HepG2 (cell line): ENCODE data around the gene TMEM167B. TPM values are rescaled to one million over a fixed set of nuclear protein-coding genes. Genes with fewer than 3 reads are reported as not detected.

Source experiments
- ATAC-seq: fragments of 200-7000 bp; cut with Tn5 transposase; 3 replicates; pipeline ENCODE4 v1.9.1; 2020; ENCODE audit warnings: mild to moderate bottlenecking, moderate library complexity
- BruUV-seq: library from RNA; stranded (reverse); fragments of 400-500 nt; replicated peaks from 2 replicates; lab custom pipeline; 2021; lab: Mats Ljungman, UMichigan
- CTCF ChIA-PET: fragments of 300-600 bp; formaldehyde crosslinking; extraction: SDS; loops from one replicate; lab custom pipeline; 2021; ENCODE audit warnings: low total read pairs, inconsistent platforms, low intra/inter-chr PET ratio; lab: Yijun Ruan, JAX
- POLR2A ChIA-PET: fragments of 350-600 bp; sonication (Branson Sonifier 250); formaldehyde crosslinking; loops from one replicate; lab custom pipeline; 2020; ENCODE audit warnings: antibody characterized with exemption, inconsistent platforms; lab: Yijun Ruan, JAX
- DNase-seq: peaks from one replicate; pipeline ENCODE4 v3.0.0-alpha.2; 2015; ENCODE audit warnings: low spot score
- FAIRE-seq: peaks from 3 replicates; lab custom pipeline; 2011; peaks lifted over from hg19 to GRCh38; lab: Jason Lieb, UNC
- H2AFZ ChIP-seq: one replicate; pipeline ENCODE4 v1.6.1; 2011; ENCODE audit warnings: low read length, inconsistent platforms
- H3K27ac ChIP-seq: fragments of 300-600 bp; 3 replicates; pipeline ENCODE4 v1.8.0; 2011; ENCODE audit warnings: mixed run types, mild to moderate bottlenecking, mixed read lengths, low read length, inconsistent platforms; ENCODE audit not compliant: insufficient read depth; ENCODE audit errors: extremely low read length
- H3K27me3 ChIP-seq, 2 experiments: fragments of 200-600 bp in 1 of 2; 2 replicates in 1 of 2; 3 replicates in 1 of 2; pipeline versions ENCODE4 v1.6.0 to v1.8.0; 2011; ENCODE audit warnings: low read length in 2 of 2, mild to moderate bottlenecking in 2 of 2, moderate library complexity in 2 of 2, inconsistent platforms in 1 of 2; ENCODE audit not compliant: insufficient read depth in 2 of 2, control insufficient read depth in 1 of 2
- H3K36me3 ChIP-seq, 2 experiments: fragments of 200-600 bp in 1 of 2; replicated peaks in 1 of 2; 2 replicates in 1 of 2; 3 replicates in 1 of 2; pipeline versions ENCODE4 v1.5.1 to v1.8.0; 2011; ENCODE audit warnings: low read length in 2 of 2, inconsistent platforms in 1 of 2; ENCODE audit not compliant: insufficient read depth in 2 of 2, control insufficient read depth in 1 of 2
- H3K4me1 ChIP-seq: 2 replicates; pipeline ENCODE4 v1.5.1; 2012; ENCODE audit warnings: low read length, inconsistent platforms; ENCODE audit not compliant: insufficient read depth
- H3K4me2 ChIP-seq: 2 replicates; pipeline ENCODE4 v1.6.0; 2011; ENCODE audit warnings: low read depth, low read length, inconsistent platforms
- H3K4me3 ChIP-seq, 3 experiments: fragments of 200-600 bp in 1 of 3; sonication (generic), shearing (Covaris generic) in 1 of 3; replicated peaks in 1 of 3; 2 replicates each; pipeline ENCODE4 v1.5.1; 2011 to 2016; ENCODE audit warnings: low read length in 3 of 3, inconsistent platforms in 2 of 3, low read depth in 2 of 3, mild to moderate bottlenecking in 2 of 3, control low read depth in 1 of 3, mixed read lengths in 1 of 3; ENCODE audit not compliant: insufficient read depth in 1 of 3
- H3K79me2 ChIP-seq: one replicate; pipeline ENCODE4 v1.6.1; 2011; ENCODE audit warnings: low read length, inconsistent platforms; ENCODE audit not compliant: insufficient read depth
- H3K9ac ChIP-seq: 2 replicates; pipeline ENCODE4 v1.6.0; 2011; ENCODE audit warnings: mild to moderate bottlenecking, low read depth, low read length, inconsistent platforms; ENCODE audit not compliant: insufficient read depth
- H3K9me3 ChIP-seq: 2 replicates; pipeline ENCODE4 v1.5.1; 2012; ENCODE audit warnings: mild to moderate bottlenecking, low read length
- H4K20me1 ChIP-seq: 2 replicates; pipeline ENCODE4 v1.6.0; 2011; ENCODE audit warnings: inconsistent platforms, mild to moderate bottlenecking, low read length, moderate library complexity; ENCODE audit not compliant: insufficient read depth
- AKAP8 ChIP-seq: sonication (generic); formaldehyde crosslinking; IDR thresholded peaks from 2 replicates; pipeline ENCODE4 v1.5.1; 2020; ENCODE audit warnings: mild to moderate bottlenecking, missing genetic modification reagents
- CC2D1A ChIP-seq: sonication (generic); formaldehyde crosslinking; IDR thresholded peaks from 2 replicates; pipeline ENCODE4 v1.8.1; 2023; ENCODE audit warnings: mild to moderate bottlenecking, missing genetic modification reagents
- CENPBD1 ChIP-seq: sonication (generic); formaldehyde crosslinking; IDR thresholded peaks from 2 replicates; pipeline ENCODE4 v1.8.0; 2022; ENCODE audit warnings: missing genetic modification reagents, low read depth, mild to moderate bottlenecking, borderline replicate concordance
- CTCF ChIP-seq: sonication (generic); formaldehyde crosslinking; IDR thresholded peaks from 2 replicates; pipeline ENCODE4 v1.5.0; 2020; ENCODE audit warnings: mild to moderate bottlenecking, missing genetic modification reagents, moderate library complexity
- FOXO1 ChIP-seq: sonication (generic); formaldehyde crosslinking; IDR thresholded peaks from 2 replicates; pipeline ENCODE4 v1.4.0; 2020; ENCODE audit warnings: missing genetic modification reagents
- IRF2 ChIP-seq: IDR thresholded peaks from 2 replicates; pipeline ENCODE4 v1.6.1; 2018; ENCODE audit warnings: missing genetic modification reagents, missing compliant biosample characterization
- KDM2A ChIP-seq: sonication (generic); formaldehyde crosslinking; IDR thresholded peaks from 2 replicates; pipeline ENCODE4 v1.4.0; 2020; ENCODE audit warnings: low read depth, missing genetic modification reagents, borderline replicate concordance
- KMT2B ChIP-seq: IDR thresholded peaks from 2 replicates; pipeline ENCODE4 v1.6.1; 2016; ENCODE audit warnings: missing genetic modification reagents, missing compliant biosample characterization
- RCOR2 ChIP-seq: IDR thresholded peaks from 2 replicates; pipeline ENCODE4 v1.6.1; 2016; ENCODE audit warnings: missing biosample characterization, missing genetic modification reagents
- SAFB2 ChIP-seq: sonication (generic); formaldehyde crosslinking; IDR thresholded peaks from 2 replicates; pipeline ENCODE4 v1.5.1; 2020; ENCODE audit warnings: missing genetic modification reagents, low read depth, mild to moderate bottlenecking, borderline replicate concordance
- TCF12 ChIP-seq, 2 experiments: fragments of 450-650 bp in 1 of 2; sonication (generic) in 1 of 2; formaldehyde crosslinking in 1 of 2; IDR thresholded peaks; 2 replicates each; pipeline versions ENCODE4 v1.6.1 to v1.8.0; 2017 to 2022; ENCODE audit warnings: antibody characterized with exemption in 1 of 2, mild to moderate bottlenecking in 1 of 2, missing genetic modification reagents in 1 of 2, moderate library complexity in 1 of 2
- XRCC5 ChIP-seq: fragments of 200-400 bp; formaldehyde crosslinking; optimal IDR thresholded peaks from 2 replicates; pipeline ENCODE3; 2017; ENCODE audit warnings: mild to moderate bottlenecking, low read length
- YEATS4 ChIP-seq: sonication (generic); formaldehyde crosslinking; IDR thresholded peaks from 2 replicates; pipeline ENCODE4 v1.4.0; 2020; ENCODE audit warnings: missing genetic modification reagents, borderline replicate concordance
- ZMYM4 ChIP-seq: sonication (generic); formaldehyde crosslinking; IDR thresholded peaks from 2 replicates; pipeline ENCODE4 v1.8.1; 2023; ENCODE audit warnings: mild to moderate bottlenecking, missing genetic modification reagents
- ZNF205 ChIP-seq: IDR thresholded peaks from 2 replicates; pipeline ENCODE4 v1.6.1; 2018; ENCODE audit warnings: missing biosample characterization, missing genetic modification reagents
- ZNF383 ChIP-seq: sonication (generic); formaldehyde crosslinking; IDR thresholded peaks from 2 replicates; pipeline ENCODE4 v1.4.0; 2020; ENCODE audit warnings: missing genetic modification reagents, mild to moderate bottlenecking, borderline replicate concordance
- ZNF512 ChIP-seq: sonication (generic); formaldehyde crosslinking; IDR thresholded peaks from 2 replicates; pipeline ENCODE4 v1.4.0; 2020; ENCODE audit warnings: mild to moderate bottlenecking, missing genetic modification reagents
- ZNF550 ChIP-seq: sonication (generic); formaldehyde crosslinking; IDR thresholded peaks from 2 replicates; pipeline ENCODE4 v1.4.0; 2020; ENCODE audit warnings: mild to moderate bottlenecking, missing genetic modification reagents, borderline replicate concordance
- ZNF616 ChIP-seq: sonication (generic); formaldehyde crosslinking; IDR thresholded peaks from 2 replicates; pipeline ENCODE4 v1.5.0; 2020; ENCODE audit warnings: low read depth, mild to moderate bottlenecking, missing genetic modification reagents
- WGBS: methylation state at CpG from one replicate; pipeline ENCODE4 v1.1.6; 2017; ENCODE audit warnings: low lambda C conversion rate; 5-methylcytosine and 5-hydroxymethylcytosine counted together
- in situ Hi-C: cut with HindIII; loops from 2 replicates; pipeline ENCODE4 v1.10.0; 2017; ENCODE audit warnings: low pct_unique_long_range_greater_than_20kb; ENCODE audit not compliant: extremely low pct_ligation_motif_present
- intact Hi-C: fragments of 100-400 bp; cut with micrococcal nuclease; formaldehyde crosslinking; loops from one replicate; pipeline ENCODE4 v1.10.0; 2022; ENCODE audit not compliant: unreplicated experiment
- polyA plus RNA-seq, 8 experiments: library from polyadenylated mRNA; depleted of rRNA in 3 of 8; stranded (reverse) in 7 of 8; unstranded in 1 of 8; fragments of >200 nt; fragmentation: Illumina TruSeq in 4 of 8; extraction: Trizol in 4 of 8; gene quantifications; 2 replicates each; pipeline versions ENCODE4 v1.2.1 to v1.2.3, GENCODE V29; 2011 to 2016; ENCODE audit warnings: low read depth in 4 of 8, missing spikeins in 1 of 8, mixed read lengths in 1 of 8; ENCODE audit not compliant: insufficient read depth in 1 of 8
- total RNA-seq, 5 experiments: library from RNA; depleted of rRNA; stranded (reverse); fragments of >200 nt; fragmentation: Illumina TruSeq; extraction: Trizol; gene quantifications; 2 replicates each; pipeline ENCODE4 v1.2.3, GENCODE V29; 2016; ENCODE audit warnings: low read depth in 1 of 5

TMEM167B gene
- total and polyA plus RNA-seq, 2 of the 13 experiments (the other 11 are each of a cell fraction or from before 2014, with no cell fraction given) = 9.5 to 22.4 TPM

DNA sequence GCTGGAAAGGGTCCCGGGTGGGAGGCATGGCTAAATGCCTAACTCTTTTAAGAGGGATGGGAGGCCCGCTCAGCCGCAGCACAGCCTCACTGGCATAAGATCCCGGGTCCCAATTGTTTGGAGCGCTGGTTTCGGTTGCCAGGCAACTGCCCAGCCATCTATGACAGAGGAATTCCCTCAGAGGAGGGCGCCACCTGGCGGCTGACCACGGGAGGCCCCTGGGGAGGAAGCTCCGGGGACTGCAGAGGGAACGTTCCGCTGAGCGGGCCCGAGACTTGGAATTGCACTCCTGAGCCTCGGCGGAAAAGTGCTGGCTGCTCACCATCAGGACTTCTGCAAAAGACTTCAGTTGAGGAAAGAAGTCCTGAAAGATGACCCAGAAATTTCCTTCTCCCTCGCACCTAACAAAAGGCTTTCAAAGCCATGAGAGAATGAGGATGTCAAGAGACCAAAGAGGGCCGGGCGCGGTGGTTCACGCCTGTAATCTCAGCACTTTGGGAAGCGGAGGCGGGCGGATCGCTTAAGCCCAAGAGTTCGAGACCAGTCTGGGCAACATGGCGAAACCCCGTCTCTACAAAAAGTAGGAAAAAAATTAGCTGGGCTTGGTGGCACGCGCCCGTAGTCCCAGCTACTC, 22.2 kb downstream of the TMEM167B start:
- H2AFZ ChIP-seq = no peak overlapping the region
- TF ChIP-seq ZNF616 (CRISPR knock-in tag) = no peak
- peak; percentile 90 for TF ChIP-seq XRCC5
- TF ChIP-seq CTCF = peak; percentile 94
- no peak for TF ChIP-seq CC2D1A
- no peak for TF ChIP-seq ZNF383 (CRISPR knock-in tag)
- TF ChIP-seq TCF12 (IDR thresholded peaks at IDR 0.05) = no peak
- TF ChIP-seq TCF12 (CRISPR knock-in tag; IDR thresholded peaks at IDR 0.05) = no peak
- 0 out of 2 replicates have a peak, but pooled peaks have one; percentile 59 for TF ChIP-seq KMT2B (CRISPR knock-in tag)
- TF ChIP-seq FOXO1 (CRISPR knock-in tag) = peak; percentile 26; the same call in 1 of the 2 replicates
- no peak for TF ChIP-seq CENPBD1 (CRISPR knock-in tag)
- TF ChIP-seq SAFB2 (CRISPR knock-in tag) = no peak
- TF ChIP-seq ZNF512 (CRISPR knock-in tag) = no peak
- TF ChIP-seq YEATS4 (CRISPR knock-in tag) = no peak
- TF ChIP-seq ZNF550 (CRISPR knock-in tag) = no peak
- TF ChIP-seq ZNF205 = 0 out of 2 replicates have a peak, but pooled peaks have one; percentile 39
- TF ChIP-seq ZMYM4 = peak; percentile 66; the same call in 1 of the 2 replicates
- no peak for TF ChIP-seq AKAP8 (CRISPR knock-in tag)
- peak; percentile 85 for TF ChIP-seq KDM2A (CRISPR knock-in tag)
- peak; percentile 41; the same call in 1 of the 2 replicates for TF ChIP-seq RCOR2
- no peak for TF ChIP-seq IRF2 (CRISPR knock-in tag)

More for the DNA sequence above, 22.2 kb downstream of the TMEM167B start:
- FAIRE-seq (no peak), ATAC-seq (peak; percentile 96), DNase-seq (peak; percentile 85)
- peaks cover 43% of the 10 kb centered on the region for H3K4me1 ChIP-seq
- peak overlapping the region; percentile 68 for H3K4me2 ChIP-seq
- peak overlapping the region in 1 of 3 experiments; percentile 45; a peak in 2 of 6 replicates for H3K4me3 ChIP-seq
- H3K79me2 ChIP-seq = no peaks in the 10 kb centered on the region
- H3K9me3 ChIP-seq = no peaks in the 10 kb centered on the region
- 20% methylated on average over 25 of the region's 31 CpGs for WGBS
- no peak overlapping the region for H3K27ac ChIP-seq
- intact Hi-C loops = loop anchor here (1.0 to 10.0 kb wide), 5 partner anchors 23 to 284 kb away; partner anchors contain the start of gene CLCC1
- CTCF ChIA-PET = interaction anchor here (0.6 to 2.0 kb wide), 5 partner anchors 13 to 285 kb away, joined by 3 to 15 read pairs (median 5); no protein-coding TSS in a partner anchor
- no peaks in the 10 kb centered on the region for H3K36me3 ChIP-seq
- POLR2A ChIA-PET = interaction anchor here (1.0 to 5.2 kb wide), 4 partner anchors 13 to 69 kb away, joined by 3 to 46 read pairs (median 3); no protein-coding TSS in a partner anchor
- H4K20me1 ChIP-seq = no peaks in the 10 kb centered on the region
- in situ Hi-C loops = no loop called here
- peaks cover 2 to 36% of the 10 kb centered on the region in 2 experiments; a peak in 4 of 5 replicates for H3K27me3 ChIP-seq
- no peak overlapping the region for H3K9ac ChIP-seq
- BruUV-seq = no TSS peak
